Dedifferentiated amniotic fluid mesenchymal stem cell (primary cell): Measurements from ENCODE around the gene CDH4.
"Not testable (repeated sequence)": the region's sequence is repeated elsewhere in the genome, so short reads cannot be mapped to it uniquely, and the experiment has no call there.

Source experiments
- DNase-seq: peaks from one replicate; pipeline ENCODE4 v3.0.0-alpha.2; 2016; ENCODE audit errors: extremely low spot score

CDH4 gene

GRCh38 chr20:61958773-61959700 is 707.0 kb downstream of the CDH4 start:
- DNase-seq, result no peak

GRCh38 chr20:61960836-61961235 is 708.8 kb downstream of the CDH4 start:
- no peak for DNase-seq

- DNase-seq, result no peak
Observed at GRCh38 chr20:61963149-61963548, 711.1 kb downstream of the CDH4 start.

- no peak for DNase-seq
Observed at GRCh38 chr20:61963885-61964674, 712.0 kb downstream of the CDH4 start.

DNA sequence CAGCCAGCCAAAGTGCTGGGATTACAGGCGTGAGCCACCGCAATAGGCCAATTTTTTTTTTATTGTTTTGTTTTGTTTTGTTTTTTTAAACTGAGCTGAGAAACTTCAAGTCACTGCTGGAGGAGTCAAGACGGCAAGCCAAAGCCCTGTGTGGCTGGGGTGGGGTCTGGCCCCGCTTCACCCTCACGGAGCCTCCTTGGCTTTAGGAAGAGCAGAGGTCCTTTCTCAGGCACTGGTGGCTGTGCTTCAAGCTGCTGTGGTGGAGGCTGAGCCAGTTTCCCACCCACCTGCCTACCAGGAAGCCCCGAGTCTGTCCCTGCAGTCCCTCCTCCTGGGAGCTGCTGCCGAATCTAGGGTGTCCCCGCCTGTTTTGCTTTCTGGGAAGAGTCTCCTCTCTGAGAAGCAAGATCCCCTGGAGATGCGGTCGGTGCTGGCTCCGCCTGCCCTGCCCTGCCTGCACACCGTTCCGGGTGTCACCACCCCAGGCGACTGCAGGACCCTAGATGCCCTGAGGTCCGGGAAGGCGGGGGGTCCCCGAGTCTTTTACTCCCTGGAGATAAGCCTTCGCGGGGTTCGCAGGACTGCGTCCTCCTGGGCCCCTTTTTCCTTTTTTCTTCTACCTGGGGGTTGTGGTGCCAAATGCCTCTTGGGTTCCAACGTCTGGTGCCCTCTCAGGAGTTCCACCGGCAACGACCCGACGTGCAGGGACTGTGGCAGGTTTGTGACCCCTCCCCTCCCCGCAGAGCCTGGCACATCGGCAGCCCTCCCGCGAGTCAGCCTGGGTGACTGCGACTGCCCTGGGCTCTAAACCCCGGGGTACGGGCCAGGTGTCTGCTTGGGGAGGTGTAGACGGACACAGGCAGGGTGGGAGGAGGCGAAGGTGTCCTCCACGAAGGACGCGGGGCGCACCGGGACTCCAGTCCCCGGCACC is 712.9 kb downstream of the CDH4 start:
- DNase-seq, result no peak

GRCh38 chr20:61965606-61966491 is 713.8 kb downstream of the CDH4 start:
- DNase-seq, result no peak

DNA sequence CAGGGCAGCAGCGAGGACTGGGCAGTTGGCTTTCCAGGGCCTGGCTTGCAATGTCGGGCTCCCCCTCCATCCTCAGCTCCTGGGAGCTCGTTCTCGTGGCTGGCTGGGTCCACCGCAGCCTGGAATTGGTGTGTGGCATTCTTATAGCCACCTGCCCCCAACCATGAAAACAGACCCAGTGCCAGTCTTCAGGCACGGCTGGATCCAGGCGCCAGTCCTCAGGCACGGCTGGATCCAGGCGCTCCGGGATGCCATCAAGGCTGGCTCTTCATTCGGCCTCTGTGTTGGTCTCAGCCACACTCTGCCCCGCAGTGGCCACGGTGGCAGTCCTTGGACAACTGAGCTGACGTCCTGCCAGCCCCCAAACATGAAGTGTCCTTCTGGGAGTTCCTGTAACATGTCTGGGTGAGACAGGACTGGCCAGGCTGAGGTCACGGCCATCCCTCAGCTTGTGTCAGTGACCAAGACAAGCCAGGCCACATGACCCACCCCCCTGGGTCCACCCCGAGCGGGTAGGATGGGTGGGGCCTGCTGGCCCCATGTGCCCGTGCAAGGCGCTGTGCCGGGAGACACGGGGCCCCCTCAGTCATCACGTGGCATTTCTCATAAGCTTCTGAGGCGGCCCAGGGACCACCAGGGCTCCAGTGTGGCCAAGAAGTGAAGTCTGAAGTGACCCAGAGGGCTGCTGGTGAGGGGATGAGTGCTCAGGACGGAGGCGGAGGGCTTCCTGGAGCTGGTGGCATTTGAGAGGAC is 714.6 kb downstream of the CDH4 start:
- no peak for DNase-seq

- no peak for DNase-seq
Observed at GRCh38 chr20:61967300-61967699, 715.2 kb downstream of the CDH4 start.

- no peak for DNase-seq
Observed at GRCh38 chr20:61968036-61968810, 716.2 kb downstream of the CDH4 start.

DNA sequence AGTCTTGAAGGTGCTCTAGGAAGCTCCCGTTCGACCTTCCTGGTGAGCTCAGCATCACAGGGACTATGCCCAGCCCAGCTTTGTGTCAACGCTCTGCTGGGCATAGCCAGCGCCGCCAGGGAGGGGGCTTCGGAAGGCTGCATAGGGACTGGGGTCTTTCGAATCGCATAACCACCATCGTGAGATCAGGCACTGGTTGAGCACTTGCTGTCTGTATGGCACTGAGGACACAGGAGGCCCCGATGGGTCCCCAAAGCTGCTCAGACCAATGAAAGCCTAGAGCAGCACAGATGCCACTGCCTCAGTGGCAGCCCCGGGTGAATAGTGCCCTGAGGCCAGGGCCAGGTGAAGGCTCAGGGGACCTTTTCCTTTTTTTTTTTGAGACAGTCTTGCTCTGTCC is 716.9 kb downstream of the CDH4 start:
- no peak for DNase-seq

DNA sequence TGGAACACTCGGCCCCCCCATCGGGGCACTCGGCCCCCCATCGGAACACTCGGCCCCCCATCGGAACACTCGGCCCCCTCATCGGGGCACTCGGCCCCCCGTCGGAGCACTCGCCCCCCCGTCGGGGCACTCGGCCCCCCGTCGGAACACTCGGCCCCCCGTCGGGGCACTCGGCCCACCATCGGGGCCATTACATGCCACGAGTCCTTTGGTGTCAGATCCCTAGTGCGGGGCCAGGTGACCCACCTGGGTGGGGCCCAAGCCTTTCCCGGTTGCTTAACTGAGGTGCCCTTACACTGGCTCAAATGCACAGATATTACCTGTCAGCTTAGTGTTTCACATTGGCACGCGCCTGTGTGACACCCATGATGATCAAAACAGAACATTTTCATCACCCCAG is 717.7 kb downstream of the CDH4 start:
- no peak for DNase-seq

- no peak for DNase-seq
Observed at GRCh38 chr20:61970357-61970756, 718.3 kb downstream of the CDH4 start.

DNA sequence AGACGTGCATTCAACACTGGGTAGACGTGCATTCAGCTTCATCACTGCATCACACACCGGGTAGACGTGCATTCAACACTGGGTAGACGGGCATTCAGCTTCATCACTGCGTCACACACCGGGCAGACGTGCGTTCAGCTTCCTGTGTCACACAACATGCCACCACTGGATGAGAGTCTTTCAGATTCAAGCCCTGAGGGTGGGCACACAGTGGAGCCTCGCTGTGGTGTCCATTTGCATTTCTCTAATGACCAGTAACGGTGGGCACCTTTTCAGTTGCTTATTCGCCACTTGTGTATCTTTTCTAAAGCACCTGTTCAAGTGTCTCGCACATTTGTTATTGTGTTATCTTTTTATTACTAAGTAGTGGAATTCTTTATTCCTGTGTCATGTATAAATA is 719.5 kb downstream of the CDH4 start:
- not testable (repeated sequence) for DNase-seq

GRCh38 chr20:61972636-61973508 is 720.8 kb downstream of the CDH4 start:
- DNase-seq, result no peak

GRCh38 chr20:61973515-61974356 is 721.7 kb downstream of the CDH4 start:
- no peak for DNase-seq

DNA sequence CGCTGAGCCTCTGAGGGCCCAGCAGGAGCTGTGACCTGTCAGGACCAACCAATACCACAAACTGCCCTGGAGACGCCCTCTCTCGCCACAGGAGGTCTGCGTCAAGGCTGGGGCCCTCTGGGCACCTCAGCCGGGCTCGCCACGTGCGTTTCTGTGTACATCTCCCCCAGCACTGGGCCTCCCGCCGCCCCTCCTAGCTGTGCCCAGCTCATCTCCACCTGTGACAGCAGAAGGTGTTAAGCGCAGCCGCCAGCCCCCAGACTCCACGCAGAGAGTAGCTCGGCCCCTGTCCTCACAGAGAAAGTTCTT is 722.2 kb downstream of the CDH4 start:
- no peak for DNase-seq

DNA sequence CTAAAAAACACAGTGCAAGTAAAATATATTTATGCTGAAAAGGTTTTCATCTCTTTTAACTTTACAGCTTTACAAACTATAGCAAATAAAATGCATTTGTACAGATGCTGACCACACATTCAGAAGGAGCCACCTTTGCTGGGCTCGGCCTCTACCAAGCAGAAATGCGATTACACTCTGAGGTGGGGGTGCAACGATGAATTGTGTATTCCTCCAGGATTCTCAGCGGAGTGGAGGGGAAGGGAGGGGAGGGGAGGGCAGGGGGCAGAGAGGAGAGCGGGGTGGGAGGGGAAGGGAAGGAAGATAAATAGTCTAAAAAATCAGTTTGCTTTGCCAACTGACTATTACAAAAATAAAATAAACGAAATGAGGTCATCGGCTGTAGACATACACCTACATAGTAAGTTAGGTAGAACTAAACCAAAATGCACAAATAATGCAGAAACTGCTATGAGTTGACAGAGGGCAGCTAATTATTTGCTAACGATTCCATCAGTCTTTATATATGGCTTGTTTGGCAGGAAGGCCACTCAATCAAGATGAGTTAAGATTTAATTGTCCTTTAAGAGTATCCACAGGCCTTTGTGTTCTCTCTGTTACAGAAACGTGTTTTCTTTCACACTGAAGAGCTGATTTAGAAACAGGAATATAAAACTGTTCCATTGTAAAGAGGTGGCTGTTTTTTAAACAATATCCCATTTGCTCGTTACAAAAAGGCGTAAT is 723.5 kb downstream of the CDH4 start:
- DNase-seq, result no peak
